A673 (cell line): ENCODE data around the gene SUMF2. TPM values are rescaled to one million over a fixed set of nuclear protein-coding genes. Genes with fewer than 3 reads are reported as not detected.

Experiments used
- BruUV-seq: library from RNA; stranded (reverse); fragments of 400-500 nt; replicated peaks from 2 replicates; lab custom pipeline; 2021; lab: Mats Ljungman, UMichigan
- CTCF ChIA-PET: fragments of 300-600 bp; sonication (Branson Sonifier 250); formaldehyde crosslinking; loops from one replicate; lab custom pipeline; 2022; ENCODE audit warnings: antibody characterized with exemption; lab: Charles Lee
- POLR2A ChIA-PET: fragments of 300-600 bp; sonication (Branson Sonifier 250); formaldehyde crosslinking; loops from one replicate; lab custom pipeline; 2022; ENCODE audit warnings: antibody characterized with exemption; ENCODE audit not compliant: low non-redundant PET; lab: Charles Lee
- DNase-seq: peaks from one replicate; pipeline ENCODE4 v3.0.0-alpha.2; 2015; ENCODE audit warnings: low spot score
- H3K27ac ChIP-seq: fragments of 200-600 bp; sonication (generic); 2 replicates; pipeline ENCODE4 v1.5.1; 2016; ENCODE audit warnings: mixed run types, low read depth, mild to moderate bottlenecking, mixed read lengths, antibody characterized with exemption, low read length; ENCODE audit not compliant: poor library complexity, severe bottlenecking
- H3K27me3 ChIP-seq: fragments of 200-600 bp; sonication (generic); replicated peaks from 2 replicates; pipeline ENCODE4 v1.6.1; 2017; ENCODE audit warnings: mixed run types, low read depth, mild to moderate bottlenecking, mixed read lengths, antibody characterized with exemption, low read length; ENCODE audit not compliant: insufficient read depth, poor library complexity
- H3K36me3 ChIP-seq: fragments of 200-600 bp; sonication (generic); 2 replicates; pipeline ENCODE4 v1.6.1; 2016; ENCODE audit warnings: mixed run types, mild to moderate bottlenecking, mixed read lengths, antibody characterized with exemption, low read length; ENCODE audit not compliant: insufficient read depth, poor library complexity, severe bottlenecking
- H3K4me1 ChIP-seq: fragments of 200-600 bp; sonication (generic); 2 replicates; pipeline ENCODE4 v1.6.1; 2017; ENCODE audit warnings: mixed run types, mild to moderate bottlenecking, mixed read lengths, antibody characterized with exemption, low read length; ENCODE audit not compliant: insufficient read depth, poor library complexity, severe bottlenecking
- H3K4me3 ChIP-seq: fragments of 200-600 bp; sonication (generic); 2 replicates; pipeline ENCODE4 v1.5.1; 2016; ENCODE audit warnings: low read depth, mixed run types, mild to moderate bottlenecking, mixed read lengths, low read length; ENCODE audit not compliant: poor library complexity, severe bottlenecking
- H3K9me3 ChIP-seq: fragments of 200-600 bp; sonication (generic); 2 replicates; pipeline ENCODE4 v1.6.1; 2016; ENCODE audit warnings: mixed run types, low read depth, mild to moderate bottlenecking, mixed read lengths, antibody characterized with exemption, low read length; ENCODE audit not compliant: poor library complexity, severe bottlenecking
- EZH2 ChIP-seq: fragments of 200-600 bp; sonication (generic); IDR thresholded peaks from 2 replicates; pipeline ENCODE4 v1.6.1; 2017; ENCODE audit warnings: borderline replicate concordance, low read depth, mild to moderate bottlenecking, mixed read lengths, antibody characterized with exemption, low read length; ENCODE audit not compliant: poor library complexity, severe bottlenecking
- intact Hi-C: fragments of 100-400 bp; cut with micrococcal nuclease; formaldehyde crosslinking; loops from one replicate; pipeline ENCODE4 v1.10.0; 2022; ENCODE audit not compliant: unreplicated experiment
- total RNA-seq: library from RNA; stranded (reverse); gene quantifications from 2 replicates; pipeline ENCODE4 v1.2.3, GENCODE V29; 2021
- TF ChIP-seq, protein P1 (sequence below): fragments of 300-800, 200-600 bp; sonication (generic); conservative IDR thresholded peaks from 2 replicates; pipeline ENCODE4 v1.5.1; 2017; ENCODE audit warnings: low read depth, mild to moderate bottlenecking, antibody characterized with exemption, low read length, moderate library complexity, mixed read lengths

SUMF2 gene
- total RNA-seq, 1 experiment from 2014 or later = 157 TPM

- Histone ChIP-seq H3K36me3 (no peaks in the 10 kb centered on the region), H3K4me1 (no peaks in the 10 kb centered on the region), H3K4me3 (no peak overlapping the region), H3K27ac (no peak overlapping the region), H3K27me3 (no peaks in the 10 kb centered on the region), H3K9me3 (no peaks in the 10 kb centered on the region)
- no TSS peak for BruUV-seq
- ChIA-PET POLR2A (no interaction called here), CTCF (no interaction called here)
- no peak for DNase-seq
- TF ChIP-seq EZH2 = no peak
- TF ChIP-seq, protein P1, sequence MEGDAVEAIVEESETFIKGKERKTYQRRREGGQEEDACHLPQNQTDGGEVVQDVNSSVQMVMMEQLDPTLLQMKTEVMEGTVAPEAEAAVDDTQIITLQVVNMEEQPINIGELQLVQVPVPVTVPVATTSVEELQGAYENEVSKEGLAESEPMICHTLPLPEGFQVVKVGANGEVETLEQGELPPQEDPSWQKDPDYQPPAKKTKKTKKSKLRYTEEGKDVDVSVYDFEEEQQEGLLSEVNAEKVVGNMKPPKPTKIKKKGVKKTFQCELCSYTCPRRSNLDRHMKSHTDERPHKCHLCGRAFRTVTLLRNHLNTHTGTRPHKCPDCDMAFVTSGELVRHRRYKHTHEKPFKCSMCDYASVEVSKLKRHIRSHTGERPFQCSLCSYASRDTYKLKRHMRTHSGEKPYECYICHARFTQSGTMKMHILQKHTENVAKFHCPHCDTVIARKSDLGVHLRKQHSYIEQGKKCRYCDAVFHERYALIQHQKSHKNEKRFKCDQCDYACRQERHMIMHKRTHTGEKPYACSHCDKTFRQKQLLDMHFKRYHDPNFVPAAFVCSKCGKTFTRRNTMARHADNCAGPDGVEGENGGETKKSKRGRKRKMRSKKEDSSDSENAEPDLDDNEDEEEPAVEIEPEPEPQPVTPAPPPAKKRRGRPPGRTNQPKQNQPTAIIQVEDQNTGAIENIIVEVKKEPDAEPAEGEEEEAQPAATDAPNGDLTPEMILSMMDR = no peak
- intact Hi-C loops = no loop called here
These were observed 61.7 kb downstream of the SUMF2 start for GRCh38 chr7:56125831-56126230.

DNA sequence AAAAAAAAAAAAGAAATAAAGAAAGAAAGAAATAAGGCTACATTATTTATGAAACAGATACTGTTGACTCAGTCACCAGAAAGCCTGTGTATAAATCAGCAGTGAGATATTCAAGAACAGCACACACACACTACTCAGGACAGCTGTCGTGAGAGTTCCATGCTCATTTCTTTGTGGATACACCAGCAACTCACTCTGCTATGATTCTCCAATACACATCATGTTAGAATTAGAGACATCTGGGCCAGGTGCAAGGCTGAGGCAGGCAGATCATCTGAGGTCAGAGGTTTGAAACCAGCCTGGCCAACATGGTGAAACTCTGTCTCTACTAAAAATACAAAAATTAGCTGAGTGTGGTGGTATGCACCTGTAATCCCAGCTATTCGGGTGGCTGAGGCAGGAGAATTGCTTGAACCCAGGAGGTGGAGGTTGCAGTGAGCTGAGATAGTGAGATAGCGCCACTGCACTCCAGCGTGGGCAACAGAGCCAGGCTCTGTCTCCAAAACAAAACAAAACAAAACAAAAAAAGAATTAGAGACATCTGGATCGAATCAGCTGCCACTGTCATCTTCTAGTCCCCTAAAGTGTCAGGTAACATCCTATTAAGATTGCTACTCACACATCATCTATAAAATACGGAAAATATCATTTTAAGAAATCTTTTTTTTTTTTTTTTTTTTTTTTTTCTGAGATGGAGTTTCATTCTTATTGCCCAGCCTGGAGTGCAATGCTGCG is 63.3 kb downstream of the SUMF2 start:
- ChIA-PET CTCF (no interaction called here), POLR2A (interaction anchor here (0.6 kb wide), 1 partner anchor 115 kb away, joined by 11 read pairs; no protein-coding TSS in a partner anchor)
- TF ChIP-seq, protein P1 = no peak
- TF ChIP-seq EZH2 = no peak
- intact Hi-C loops = no loop called here
- Histone ChIP-seq H3K4me3 (no peak overlapping the region), H3K9me3 (no peaks in the 10 kb centered on the region), H3K27ac (no peak overlapping the region), H3K27me3 (no peaks in the 10 kb centered on the region), H3K36me3 (no peaks in the 10 kb centered on the region), H3K4me1 (no peaks in the 10 kb centered on the region)
- BruUV-seq = no TSS peak
- DNase-seq = no peak

Other genes starting within 250 kb of the SUMF2 start
- not detected in 2 replicates for gene SEPTIN14, start 201.5 kb upstream of the SUMF2 start, total RNA-seq
- gene ZNF713, start 176.8 kb upstream of the SUMF2 start, total RNA-seq = 6.7 and 7.8 TPM in 2 replicates
- 23.3 and 29.1 TPM in 2 replicates for gene MRPS17, start 112.4 kb upstream of the SUMF2 start, total RNA-seq
- 91.8 and 93.7 TPM in 2 replicates for gene NIPSNAP2, start 99.7 kb upstream of the SUMF2 start, total RNA-seq
- 59.0 and 83.8 TPM in 2 replicates for gene PSPH, start 12.8 kb upstream of the SUMF2 start, total RNA-seq
- gene CCT6A, start 12.5 kb upstream of the SUMF2 start, total RNA-seq = 321 and 359 TPM in 2 replicates
- gene PHKG1, start 28.7 kb downstream of the SUMF2 start, total RNA-seq = 2.0 and 2.3 TPM in 2 replicates
- gene CHCHD2, start 42.2 kb downstream of the SUMF2 start, total RNA-seq = 494 and 533 TPM in 2 replicates
- gene NUPR2, start 52.1 kb downstream of the SUMF2 start, total RNA-seq = not detected in 2 replicates